AG04449 (cell line): ENCODE measurements around the gene DPYSL4.

Experiments used
- CTCF ChIA-PET: fragments of 350-600 bp; formaldehyde crosslinking; extraction: SDS; loops from one replicate; lab custom pipeline; 2021; ENCODE audit warnings: antibody characterized with exemption; lab: Yijun Ruan, JAX
- POLR2A ChIA-PET: fragments of 400-600, 350-600 bp; formaldehyde crosslinking; extraction: SDS; loops from one replicate; lab custom pipeline; 2020; ENCODE audit warnings: antibody characterized with exemption, inconsistent platforms; lab: Yijun Ruan, JAX
- DNase-seq: peaks from one replicate; pipeline ENCODE4 v3.0.0-alpha.2; 2010; ENCODE audit warnings: low read depth, low spot score
- H3K4me3 ChIP-seq: 2 replicates; pipeline ENCODE4 v1.5.1; 2011; ENCODE audit warnings: low read depth, mild to moderate bottlenecking, control low read depth, low read length
- CTCF ChIP-seq: IDR thresholded peaks from one replicate; pipeline ENCODE4 v1.5.1; 2011; ENCODE audit warnings: mild to moderate bottlenecking, moderate library complexity, low read length, control low read depth, inconsistent platforms; ENCODE audit not compliant: insufficient read depth; ENCODE audit errors: missing control alignments

The DPYSL4 gene

GRCh38 chr10:132189810-132190422, 3.2 kb downstream of the DPYSL4 start:
- ChIA-PET CTCF (no interaction called here), POLR2A (no interaction called here)
- TF ChIP-seq CTCF = no peak
- H3K4me3 ChIP-seq = no peak overlapping the region
- DNase-seq = no peak

- POLR2A ChIA-PET = no interaction called here
- CTCF ChIA-PET = interaction anchor here (0.9 kb wide), 1 partner anchor 30 kb away, joined by 3 read pairs; no protein-coding TSS in a partner anchor
- no peak for DNase-seq
- TF ChIP-seq CTCF = no peak
- H3K4me3 ChIP-seq = no peak overlapping the region
These were observed 5.6 kb downstream of the DPYSL4 start for GRCh38 chr10:132192076-132192975.

- ChIA-PET POLR2A (no interaction called here), CTCF (interaction anchor here (0.9 kb wide), 1 partner anchor 29 kb away, joined by 3 read pairs; no protein-coding TSS in a partner anchor)
- TF ChIP-seq CTCF = no peak
- DNase-seq = no peak
- H3K4me3 ChIP-seq = no peak overlapping the region
These were observed 6.4 kb downstream of the DPYSL4 start for GRCh38 chr10:132192991-132193665.

GRCh38 chr10:132193907-132194552, 7.3 kb downstream of the DPYSL4 start:
- ChIA-PET POLR2A (no interaction called here), CTCF (no interaction called here)
- no peak for TF ChIP-seq CTCF
- DNase-seq = no peak
- no peak overlapping the region for H3K4me3 ChIP-seq

GRCh38 chr10:132194726-132195125, 8.0 kb downstream of the DPYSL4 start:
- CTCF ChIA-PET = no interaction called here
- POLR2A ChIA-PET = no interaction called here
- H3K4me3 ChIP-seq = no peak overlapping the region
- TF ChIP-seq CTCF = no peak
- no peak for DNase-seq
